HG02884 (cell line): ENCODE measurements around the gene HTR3B.

Experiments
- ATAC-seq: cut with Tn5 transposase; IDR thresholded peaks from one replicate; pipeline ENCODE4 v1.9.1; 2021; ENCODE audit warnings: mild to moderate bottlenecking, moderate library complexity; ENCODE audit not compliant: unreplicated experiment

HTR3B gene

DNA sequence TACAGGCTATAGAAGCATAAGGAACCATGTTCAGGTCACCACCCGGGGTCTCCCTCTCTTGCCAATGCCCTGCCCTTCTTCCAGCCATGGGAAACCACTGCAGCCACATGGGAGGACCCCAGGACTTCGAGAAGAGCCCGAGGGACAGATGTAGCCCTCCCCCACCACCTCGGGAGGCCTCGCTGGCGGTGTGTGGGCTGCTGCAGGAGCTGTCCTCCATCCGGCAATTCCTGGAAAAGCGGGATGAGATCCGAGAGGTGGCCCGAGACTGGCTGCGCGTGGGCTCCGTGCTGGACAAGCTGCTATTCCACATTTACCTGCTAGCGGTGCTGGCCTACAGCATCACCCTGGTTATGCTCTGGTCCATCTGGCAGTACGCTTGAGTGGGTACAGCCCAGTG lies 84.8 kb downstream of the HTR3B start:
- ATAC-seq = no peak

DNA sequence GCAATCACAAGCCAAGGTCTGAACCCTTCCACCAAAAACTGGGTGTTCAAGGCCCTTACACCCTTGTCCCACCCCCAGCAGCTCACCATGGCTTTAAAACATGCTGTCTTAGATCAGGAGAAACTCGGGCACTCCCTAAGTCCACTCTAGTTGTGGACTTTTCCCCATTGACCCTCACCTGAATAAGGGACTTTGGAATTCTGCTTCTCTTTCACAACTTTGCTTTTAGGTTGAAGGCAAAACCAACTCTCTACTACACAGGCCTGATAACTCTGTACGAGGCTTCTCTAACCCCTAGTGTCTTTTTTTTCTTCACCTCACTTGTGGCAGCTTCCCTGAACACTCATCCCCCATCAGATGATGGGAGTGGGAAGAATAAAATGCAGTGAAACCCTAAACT lies 85.3 kb downstream of the HTR3B start:
- ATAC-seq = no peak

DNA sequence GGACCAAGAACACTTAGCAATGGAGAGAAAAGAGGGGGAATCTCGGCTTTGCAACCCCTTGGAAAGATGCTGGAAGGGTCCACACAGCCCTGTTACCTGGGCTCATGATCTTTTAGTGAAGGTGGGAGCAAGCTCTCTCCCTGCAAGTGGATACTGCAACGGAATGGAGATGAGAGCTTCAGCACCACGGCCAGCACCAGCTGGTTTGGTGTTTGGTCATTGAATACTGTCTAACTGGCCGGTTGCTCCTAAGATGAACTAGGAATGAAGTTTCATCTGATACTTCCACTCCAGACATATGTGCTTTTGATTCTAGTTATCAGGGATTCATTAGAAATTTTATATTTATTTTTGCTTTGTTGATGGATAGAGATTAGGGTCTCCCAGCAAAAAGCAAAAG lies 86.6 kb downstream of the HTR3B start:
- no peak for ATAC-seq

DNA sequence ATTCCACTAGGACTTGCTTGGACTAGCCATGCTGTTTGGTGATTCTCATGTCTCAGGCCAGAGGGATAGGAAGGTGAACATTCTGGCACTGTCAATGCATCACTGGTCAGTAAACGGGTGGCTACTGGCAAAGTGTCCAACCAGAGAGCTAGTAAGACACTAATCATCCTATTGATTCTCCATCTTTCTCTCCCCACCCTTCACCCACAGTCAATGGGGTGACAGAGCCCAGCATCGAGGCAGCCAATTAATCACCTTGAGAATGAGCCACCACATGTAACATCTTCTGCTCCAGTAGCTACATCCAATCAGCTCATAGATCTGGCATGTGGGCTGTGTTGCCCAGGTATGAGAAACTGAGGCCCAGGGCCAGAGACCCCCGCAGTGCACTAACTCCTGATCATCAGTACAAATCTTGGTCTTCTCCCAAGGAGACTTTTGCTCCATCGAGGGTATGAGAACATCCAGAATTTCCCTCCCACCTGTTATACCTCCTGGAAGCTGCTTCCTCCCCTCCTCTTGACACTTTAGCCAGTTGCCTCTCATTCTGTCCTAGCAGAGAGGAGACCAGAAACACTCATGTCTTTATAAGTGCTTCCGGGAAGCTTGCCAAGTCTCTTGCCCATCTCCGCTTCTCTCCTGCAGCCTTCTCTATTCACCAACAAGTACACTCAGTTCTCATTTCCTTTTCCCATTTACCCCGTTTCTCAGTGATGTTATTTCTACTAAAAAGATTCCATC lies 87.3 kb downstream of the HTR3B start:
- no peak for ATAC-seq

DNA sequence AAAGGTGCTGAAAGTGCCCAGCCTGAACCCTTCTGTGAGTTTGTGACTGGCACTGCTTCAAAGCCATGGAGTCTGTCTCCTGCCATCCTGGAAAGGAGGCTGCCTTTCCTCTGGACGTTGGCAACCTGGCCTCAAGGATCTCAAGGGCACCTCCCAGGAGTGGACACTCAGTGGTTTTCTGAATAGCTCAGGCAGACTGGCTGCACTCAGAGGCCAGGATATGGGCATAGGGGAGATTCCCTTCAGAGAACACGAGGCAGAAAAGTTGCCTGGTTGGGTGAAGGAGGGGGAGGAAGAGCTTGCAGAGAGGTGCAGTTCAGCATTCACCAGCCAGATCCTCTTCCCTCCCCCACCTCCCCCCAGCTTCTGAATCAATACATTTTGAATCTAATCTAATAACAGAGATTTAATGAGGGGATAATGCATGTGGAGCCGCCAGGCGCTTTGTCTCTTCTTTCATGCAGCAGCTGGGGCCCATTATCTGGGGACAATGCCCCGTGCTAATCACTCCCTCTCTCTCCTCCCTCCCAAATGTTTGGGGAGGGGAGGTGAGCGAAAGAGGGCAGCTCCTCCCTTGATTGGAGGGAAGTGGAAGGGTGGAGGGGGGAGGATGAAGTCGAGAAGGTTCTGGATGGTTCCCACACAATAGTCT lies 88.0 kb downstream of the HTR3B start:
- no peak for ATAC-seq

DNA sequence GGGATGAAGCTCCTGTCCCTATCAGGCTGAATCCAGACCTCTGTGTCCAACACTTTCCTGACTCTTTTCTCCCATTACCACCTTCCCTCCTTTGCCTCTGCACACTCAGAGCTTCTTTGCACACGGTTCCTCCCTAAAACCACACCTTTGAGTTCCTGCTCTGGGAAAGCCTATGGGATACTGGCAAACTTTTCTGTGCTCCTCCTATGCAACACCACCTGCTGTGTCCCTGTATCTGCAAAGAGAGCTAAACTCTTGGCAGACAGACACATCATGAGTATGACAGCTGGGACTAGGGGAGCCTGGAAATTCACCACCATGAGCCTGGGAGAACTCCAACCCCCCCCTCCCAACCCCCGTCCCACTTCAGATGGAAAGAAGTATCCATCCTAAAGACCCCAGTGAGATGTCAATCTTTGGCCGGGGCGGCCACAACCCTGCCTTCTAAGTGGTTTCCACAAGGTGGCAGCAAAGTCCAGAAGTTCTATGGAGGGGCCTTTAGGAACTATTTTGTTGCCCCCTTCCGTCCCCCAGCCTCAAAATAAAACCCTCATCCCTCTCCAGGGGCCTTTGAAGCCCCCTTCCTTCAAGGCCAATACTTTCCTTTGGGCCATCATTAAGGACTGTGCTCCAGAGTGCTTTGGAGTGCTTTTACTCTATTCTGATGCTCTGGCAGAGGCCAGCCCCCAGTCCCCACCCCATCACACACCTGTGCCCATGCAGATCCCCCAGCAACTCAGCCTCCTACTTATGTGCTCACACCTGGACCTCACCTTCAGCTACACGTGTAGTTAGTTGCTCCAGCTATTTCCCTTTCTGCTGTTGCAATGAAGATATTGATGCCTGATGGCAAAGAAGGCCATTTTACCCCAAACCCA lies 89.7 kb downstream of the HTR3B start:
- no peak for ATAC-seq
